GM19468 (cell line): ENCODE data around the gene BTRC.
"Not testable (repeated sequence)": the region's sequence is repeated elsewhere in the genome, so short reads cannot be mapped to it uniquely, and the experiment has no call there.

Experiments used
- ATAC-seq: cut with Tn5 transposase; IDR thresholded peaks from one replicate; pipeline ENCODE4 v1.9.1; 2021; ENCODE audit warnings: mild to moderate bottlenecking, moderate library complexity, moderate number of reproducible peaks; ENCODE audit not compliant: unreplicated experiment; ENCODE audit errors: extremely low read depth

BTRC gene

GRCh38 chr10:101380353-101381017 is 26.5 kb downstream of the BTRC start:
- ATAC-seq, result no peak

- no peak for ATAC-seq
These were observed 32.1 kb downstream of the BTRC start for GRCh38 chr10:101385866-101386658.

DNA sequence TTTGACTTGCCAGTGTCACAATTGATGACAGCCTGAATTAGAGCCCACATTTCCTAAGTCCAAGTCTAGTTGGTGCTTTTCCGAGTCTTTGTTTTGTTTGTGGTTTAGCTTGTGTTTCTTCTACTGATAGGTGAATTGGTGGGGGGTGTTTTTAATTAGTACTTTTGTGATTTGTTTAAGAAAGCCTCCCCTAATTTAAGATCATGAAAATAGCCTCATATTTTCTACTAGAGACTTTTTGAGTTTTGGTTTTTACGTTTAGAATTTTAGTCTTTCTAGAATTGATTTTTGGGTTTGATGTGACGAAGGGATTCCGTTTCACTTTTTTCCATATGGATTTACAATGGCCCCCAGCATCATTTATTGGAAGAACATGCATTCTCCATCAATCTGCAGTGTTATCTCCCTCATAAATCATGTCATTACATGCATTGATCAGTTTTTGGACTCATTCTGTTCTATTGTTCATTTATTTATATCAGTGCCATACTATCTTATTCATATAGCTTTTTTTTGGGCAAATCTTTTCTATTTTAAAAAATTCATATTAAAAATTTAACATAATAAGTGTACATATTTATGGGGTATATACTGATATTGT is 32.8 kb downstream of the BTRC start:
- no peak for ATAC-seq

- no peak for ATAC-seq
These were observed 34.8 kb downstream of the BTRC start for GRCh38 chr10:101388676-101389276.

DNA sequence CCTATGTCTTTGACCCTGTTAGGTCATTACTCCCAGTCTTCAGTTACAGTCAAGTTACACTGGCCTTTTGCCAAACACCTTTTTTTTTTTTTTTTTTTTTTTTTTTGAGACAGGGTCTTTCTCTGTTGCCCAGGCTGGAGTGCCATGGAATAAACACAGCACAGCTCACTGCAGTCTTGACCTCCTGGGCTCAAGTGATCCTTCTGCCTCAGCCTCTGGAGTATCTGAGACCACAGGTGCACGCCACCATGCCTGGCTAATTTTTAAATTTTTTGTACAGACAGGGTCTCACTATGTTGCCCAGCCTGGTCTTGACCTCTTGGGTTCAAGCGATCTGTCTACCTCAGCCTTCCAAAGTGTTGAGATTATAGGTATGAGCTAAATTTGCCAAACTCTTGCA is 35.6 kb downstream of the BTRC start:
- not testable (repeated sequence) for ATAC-seq

DNA sequence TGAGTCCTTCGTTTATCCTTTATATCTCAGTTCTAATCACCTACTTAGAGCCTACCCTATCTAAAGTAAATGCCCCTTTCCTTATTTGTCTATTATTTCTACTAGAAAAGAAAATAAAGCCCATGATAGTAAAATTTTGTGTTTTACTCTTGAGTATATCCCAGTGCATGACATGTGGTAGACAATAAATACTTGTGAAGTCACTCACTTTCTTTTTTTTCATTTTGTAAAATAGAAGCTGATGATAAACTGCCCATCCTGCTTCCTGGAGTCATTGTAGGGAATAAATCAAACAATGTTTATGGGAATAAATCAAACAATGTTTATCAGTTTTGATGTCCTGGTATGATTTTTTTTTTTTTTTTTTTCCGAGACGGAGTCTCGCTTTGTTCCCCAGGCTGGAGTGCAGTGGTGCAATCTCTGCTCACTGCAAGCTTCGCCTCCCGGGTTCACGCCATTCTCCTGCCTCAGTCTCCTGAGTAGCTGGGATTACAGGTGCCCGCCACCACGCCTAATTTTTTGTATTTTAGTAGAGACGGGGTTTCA is 36.1 kb downstream of the BTRC start:
- ATAC-seq, result no peak

- no peak for ATAC-seq
These were observed 39.4 kb downstream of the BTRC start for GRCh38 chr10:101393378-101393777.

- no peak for ATAC-seq
These were observed 40.7 kb downstream of the BTRC start for GRCh38 chr10:101394524-101395133.

DNA sequence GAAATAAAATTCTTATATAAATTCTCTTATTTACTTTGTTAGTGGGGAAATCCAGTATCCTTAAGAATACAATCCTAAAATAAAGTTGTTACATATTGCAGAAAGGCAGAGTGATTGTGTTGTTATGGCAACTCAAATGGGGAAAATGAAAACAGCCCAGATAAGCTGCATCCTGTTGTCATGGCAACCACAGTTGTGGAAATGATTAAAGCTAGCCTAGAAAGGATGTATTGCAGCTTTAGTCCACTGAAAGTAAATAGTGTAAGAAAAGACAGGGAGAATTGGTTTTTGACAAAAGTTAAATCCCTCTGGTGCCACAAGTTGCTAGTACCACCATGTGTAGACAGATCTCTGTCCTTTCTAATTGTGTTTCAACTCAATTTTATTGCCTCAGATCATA is 43.2 kb downstream of the BTRC start:
- ATAC-seq, result no peak

DNA sequence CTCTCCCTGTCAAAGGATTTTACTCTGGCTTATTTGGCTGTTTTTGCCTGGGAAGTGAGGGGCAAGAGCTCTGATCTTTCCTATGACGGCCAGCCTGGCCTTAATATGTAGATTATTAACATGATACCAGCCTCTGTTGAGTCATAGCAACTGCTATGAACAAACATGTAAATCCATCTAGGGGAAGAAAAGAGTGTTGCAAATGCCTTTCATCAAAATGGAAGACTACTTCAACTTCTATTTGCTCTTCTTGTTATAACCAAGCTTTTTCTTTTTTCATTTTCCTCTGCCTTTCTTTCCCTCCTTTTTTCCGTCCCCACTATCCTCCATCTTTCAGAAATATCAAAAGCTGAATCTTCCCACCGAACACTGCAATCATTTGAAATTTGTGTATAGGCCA is 46.6 kb downstream of the BTRC start:
- ATAC-seq, result no peak

DNA sequence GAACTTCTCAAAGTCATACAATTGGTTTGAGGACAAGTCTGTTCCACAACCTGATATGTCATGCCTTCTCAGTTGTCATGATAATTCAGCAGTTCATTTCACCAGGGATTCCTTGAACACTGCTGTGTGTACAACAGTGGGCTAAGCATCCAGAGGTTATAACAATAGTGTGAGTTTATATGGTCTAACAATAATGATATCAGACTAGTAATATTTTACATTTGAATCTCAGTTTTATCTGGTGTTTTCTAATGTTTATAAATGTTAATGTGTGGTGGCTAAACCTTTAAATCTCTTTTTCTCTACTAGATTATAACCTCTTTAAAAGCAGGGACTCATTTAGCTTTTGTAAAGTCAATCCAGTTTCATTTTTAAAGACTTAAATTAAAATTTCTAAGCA is 48.7 kb downstream of the BTRC start:
- ATAC-seq, result no peak

GRCh38 chr10:101403161-101403560 is 49.2 kb downstream of the BTRC start:
- ATAC-seq, result no peak

DNA sequence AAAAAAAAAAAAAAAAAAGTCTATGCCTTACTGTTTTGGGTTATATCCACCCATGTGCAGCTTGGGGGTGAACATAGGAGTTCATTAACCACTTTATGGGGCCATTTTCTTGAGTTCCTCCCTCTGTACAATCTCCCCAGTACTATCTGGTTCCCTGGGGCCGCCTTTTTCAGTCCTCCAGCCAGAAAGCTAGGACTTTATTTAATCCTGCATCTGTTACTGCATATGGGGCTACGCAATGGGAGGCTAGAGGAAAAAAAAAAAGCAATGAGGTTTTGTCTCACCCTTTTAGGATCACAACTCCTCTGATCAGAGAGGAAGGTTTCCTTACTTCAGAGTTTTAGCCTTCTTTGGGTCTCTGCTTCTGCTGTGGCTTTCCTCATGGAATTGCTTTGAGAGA is 51.0 kb downstream of the BTRC start:
- ATAC-seq, result no peak

- ATAC-seq, result no peak
These were observed 57.6 kb downstream of the BTRC start for GRCh38 chr10:101411598-101411997.

- no peak for ATAC-seq
These were observed 60.1 kb downstream of the BTRC start for GRCh38 chr10:101414034-101414433.

DNA sequence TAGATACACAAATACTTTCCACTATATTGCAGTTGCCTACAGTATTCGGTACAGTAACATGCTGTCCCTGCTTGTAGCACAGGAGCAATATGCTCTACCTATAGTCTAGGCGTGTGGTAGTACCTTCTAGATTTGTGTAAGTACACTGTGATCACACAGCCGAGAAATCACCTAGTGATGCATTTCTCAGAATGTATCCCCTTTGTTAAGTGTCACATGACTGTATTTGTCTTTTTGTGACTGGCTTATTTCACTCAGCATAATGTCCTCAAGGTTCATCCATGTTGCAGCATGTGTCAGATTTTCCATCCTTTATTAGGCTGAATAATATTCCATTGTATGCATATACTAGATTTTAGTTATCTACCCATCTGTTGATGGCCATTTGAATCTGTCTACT is 61.9 kb downstream of the BTRC start:
- no peak for ATAC-seq

GRCh38 chr10:101421967-101422366 is 68.0 kb downstream of the BTRC start:
- not testable (repeated sequence) for ATAC-seq

DNA sequence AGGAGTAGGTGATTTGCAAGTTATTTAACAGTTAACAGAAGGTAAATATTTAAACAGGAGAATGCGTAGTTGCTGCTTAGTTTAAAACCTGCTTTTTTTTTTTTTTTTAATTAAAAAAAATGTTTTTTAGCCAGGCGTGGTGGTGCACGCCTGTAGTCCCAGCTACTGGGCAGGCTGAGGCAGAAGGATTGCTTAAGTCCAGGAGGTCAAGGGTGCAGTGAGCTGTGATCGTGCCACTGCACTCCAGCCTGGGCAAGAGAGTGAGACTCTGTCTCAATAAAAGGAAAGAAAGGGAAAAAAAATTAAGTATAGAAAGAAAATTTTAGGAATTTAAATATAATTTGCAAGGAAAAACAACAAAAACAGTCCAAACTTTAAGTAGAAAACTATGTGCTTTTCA is 71.6 kb downstream of the BTRC start:
- no peak for ATAC-seq

- ATAC-seq, result no peak
These were observed 74.1 kb downstream of the BTRC start for GRCh38 chr10:101428036-101428435.

GRCh38 chr10:101429423-101429822 is 75.5 kb downstream of the BTRC start:
- ATAC-seq, result no peak
